Heart left ventricle (tissue), 13 donors: ENCODE results near the gene CDC25C.

Source experiments
- POLR2A ChIP-seq, 2 donors: fragments of 450-650 bp; IDR thresholded peaks; one replicate each; pipeline ENCODE4 v1.6.1; 2017; ENCODE audit warnings: antibody characterized with exemption in 2 of 2, mild to moderate bottlenecking in 2 of 2, moderate library complexity in 2 of 2
- TF ChIP-seq, protein P1 (sequence below), 12 donors: fragments of 200-600 bp; sonication (generic) in 4 of 12; IDR thresholded peaks; one replicate each; pipeline versions ENCODE4 v1.5.0 to v1.8.0; 2018 to 2022; ENCODE audit warnings: antibody characterized with exemption in 12 of 12, mild to moderate bottlenecking in 5 of 12
- donor health status: ischemic (EF 13 %, LVEDD 7.1; RV severe dilation, severe dysfunction).
- donor health status: DM: no; HTN: yes; CAD: no.
- donor health status: DM: no; HTN: no; CAD: no.
- donor health status: ischemic (EF 25% LVEDD 6.9; RV normal size, moderate dysfunction).
- donor health status: ischemic (EF 25% LVEDD 5.7; RV mildly dilated, moderate dysfunction).
- donor health status: ischemic (EF 35%, LVEDD 5.7; RV mildly dilated, moderate dysfunction).
- donor health status: nonischemic (EF 11% LVEDD 7.7; RV severe dilation, severe dysfunction).
- donor health status: DM: yes; HTN: yes; CAD: no.
- donor health status: PGD.
- donor health status: ischemic (EF 29% LVEDD 5.4; RV normal size, mild dysfunction).
- donor health status: nonischemic (EF 23%, LVEDD 6.1; RV moderate dilation, normal function).

DNA sequence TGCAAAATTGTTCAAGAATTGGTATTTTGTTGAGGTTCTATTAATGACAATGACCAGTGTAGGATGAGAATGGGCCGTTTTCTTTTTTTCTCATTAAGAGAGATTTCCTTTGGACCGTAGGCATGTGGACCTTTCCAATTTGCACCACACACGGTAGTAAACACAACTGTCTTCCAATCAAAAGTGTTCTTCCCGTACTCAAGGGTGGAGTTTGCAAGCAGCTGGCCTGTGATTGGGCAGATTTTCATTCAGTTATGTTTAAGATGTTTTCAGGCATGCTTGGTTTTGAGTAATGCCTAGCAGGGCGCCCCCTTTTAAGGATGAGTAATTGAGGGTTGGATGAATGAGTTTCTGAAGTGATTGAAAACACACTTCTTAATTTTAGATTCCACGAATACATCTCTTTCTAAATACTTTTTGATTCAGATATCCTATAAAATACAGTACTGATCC, 23.3 kb upstream of the CDC25C start:
- TF ChIP-seq, protein P1, sequence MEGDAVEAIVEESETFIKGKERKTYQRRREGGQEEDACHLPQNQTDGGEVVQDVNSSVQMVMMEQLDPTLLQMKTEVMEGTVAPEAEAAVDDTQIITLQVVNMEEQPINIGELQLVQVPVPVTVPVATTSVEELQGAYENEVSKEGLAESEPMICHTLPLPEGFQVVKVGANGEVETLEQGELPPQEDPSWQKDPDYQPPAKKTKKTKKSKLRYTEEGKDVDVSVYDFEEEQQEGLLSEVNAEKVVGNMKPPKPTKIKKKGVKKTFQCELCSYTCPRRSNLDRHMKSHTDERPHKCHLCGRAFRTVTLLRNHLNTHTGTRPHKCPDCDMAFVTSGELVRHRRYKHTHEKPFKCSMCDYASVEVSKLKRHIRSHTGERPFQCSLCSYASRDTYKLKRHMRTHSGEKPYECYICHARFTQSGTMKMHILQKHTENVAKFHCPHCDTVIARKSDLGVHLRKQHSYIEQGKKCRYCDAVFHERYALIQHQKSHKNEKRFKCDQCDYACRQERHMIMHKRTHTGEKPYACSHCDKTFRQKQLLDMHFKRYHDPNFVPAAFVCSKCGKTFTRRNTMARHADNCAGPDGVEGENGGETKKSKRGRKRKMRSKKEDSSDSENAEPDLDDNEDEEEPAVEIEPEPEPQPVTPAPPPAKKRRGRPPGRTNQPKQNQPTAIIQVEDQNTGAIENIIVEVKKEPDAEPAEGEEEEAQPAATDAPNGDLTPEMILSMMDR (IDR thresholded peaks at IDR 0.05), result no peak
- no peak for TF ChIP-seq POLR2A (IDR thresholded peaks at IDR 0.05)
